ENCODE results near the gene CBLB.

Gene CBLB

GRCh38 chr3:105676621-105677300, 192.1 kb downstream of the CBLB start:
- no peak for DNase-seq

DNA sequence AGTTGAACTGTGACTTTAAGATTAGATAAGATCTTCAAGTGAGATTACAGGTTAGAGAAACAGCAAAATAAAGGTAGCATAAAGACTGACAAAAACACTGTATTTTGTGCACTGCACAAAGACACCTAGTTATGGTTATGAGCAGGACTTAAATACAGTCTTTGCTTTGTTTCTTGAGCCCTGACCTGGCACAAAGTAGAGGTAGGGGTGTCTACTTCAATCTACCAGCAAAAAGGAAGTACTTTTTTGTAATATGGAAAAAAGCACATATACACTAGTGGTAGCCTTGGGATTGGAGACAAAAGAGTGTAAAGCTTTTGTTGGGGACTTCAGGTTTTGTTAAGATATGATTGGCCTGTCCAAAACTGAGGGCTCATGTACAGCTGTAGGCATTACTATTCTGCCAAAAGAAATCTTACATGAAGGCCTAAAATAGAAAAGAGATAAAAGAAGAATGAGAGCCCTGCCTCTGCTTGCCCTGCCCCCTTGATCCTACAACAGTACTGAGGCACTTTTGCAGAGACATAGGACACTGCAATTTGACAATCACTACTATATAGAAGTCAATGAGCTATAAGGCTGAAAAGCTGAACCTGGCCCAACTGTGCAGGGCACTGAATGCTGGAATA, 194.3 kb downstream of the CBLB start:
- no peak for DNase-seq

DNA sequence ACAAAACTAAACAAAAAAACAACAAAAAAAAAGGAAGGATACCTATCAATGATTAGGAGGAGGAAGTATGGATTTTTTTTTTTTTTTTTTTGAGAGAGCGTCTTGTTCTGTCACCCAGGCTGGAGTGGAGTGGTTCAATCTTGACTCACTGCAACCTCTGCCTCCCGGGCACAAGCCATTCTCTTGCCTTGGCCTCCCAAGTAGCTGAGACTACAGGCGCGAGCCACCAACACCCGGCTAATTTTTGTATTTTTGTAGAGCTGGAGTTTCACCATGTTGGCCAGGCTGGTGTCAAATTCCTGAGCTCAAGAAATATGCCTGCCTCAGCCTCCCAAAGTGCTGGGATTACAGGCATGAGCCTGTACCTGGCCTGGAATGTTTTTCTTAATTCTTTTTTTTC, 195.8 kb downstream of the CBLB start:
- no peak for DNase-seq

- DNase-seq = no peak
Measured at GRCh38 chr3:105662306-105662705, 206.5 kb downstream of the CBLB start.

DNA sequence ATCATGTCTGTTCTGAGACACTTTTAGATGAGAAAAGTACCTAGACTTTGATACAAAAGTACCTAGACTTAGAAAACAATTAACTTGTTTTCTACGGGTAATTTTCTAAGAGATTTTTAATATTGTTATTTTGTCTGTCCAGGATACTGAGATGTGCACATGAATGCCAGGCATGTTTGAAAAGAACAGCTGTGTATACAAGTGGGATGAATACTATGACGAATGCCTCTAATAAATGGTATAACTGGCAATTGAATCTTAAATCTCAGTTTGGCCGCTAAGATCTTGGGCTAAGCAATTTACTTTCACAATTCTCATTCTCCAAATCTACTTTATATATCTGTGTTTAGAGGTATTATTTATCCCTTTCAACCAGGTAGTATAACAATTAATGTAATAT, 207.4 kb downstream of the CBLB start:
- DNase-seq = no peak

- DNase-seq = no peak
Measured at GRCh38 chr3:105656651-105657504, 211.9 kb downstream of the CBLB start.

GRCh38 chr3:105653868-105654267, 214.9 kb downstream of the CBLB start:
- no peak for DNase-seq

DNA sequence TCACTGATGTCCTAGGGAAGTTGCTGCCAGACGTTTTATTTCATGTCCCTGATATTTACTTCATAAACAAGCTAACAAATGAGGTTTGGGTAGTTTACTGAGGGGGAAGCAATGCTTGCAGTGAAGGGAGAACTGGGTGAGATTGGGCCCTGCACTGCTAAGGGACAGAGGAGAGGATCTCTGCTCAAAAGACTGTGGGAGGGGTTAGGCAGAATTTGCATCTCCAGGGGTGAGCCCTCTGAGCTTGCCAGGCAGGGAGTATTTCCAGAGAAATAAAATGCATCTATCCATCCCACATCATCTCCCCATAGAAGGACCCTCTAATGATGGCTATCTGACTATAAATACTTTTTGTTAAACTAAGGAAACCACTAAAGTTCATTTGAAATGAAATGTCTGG, 215.6 kb downstream of the CBLB start:
- DNase-seq = no peak

DNA sequence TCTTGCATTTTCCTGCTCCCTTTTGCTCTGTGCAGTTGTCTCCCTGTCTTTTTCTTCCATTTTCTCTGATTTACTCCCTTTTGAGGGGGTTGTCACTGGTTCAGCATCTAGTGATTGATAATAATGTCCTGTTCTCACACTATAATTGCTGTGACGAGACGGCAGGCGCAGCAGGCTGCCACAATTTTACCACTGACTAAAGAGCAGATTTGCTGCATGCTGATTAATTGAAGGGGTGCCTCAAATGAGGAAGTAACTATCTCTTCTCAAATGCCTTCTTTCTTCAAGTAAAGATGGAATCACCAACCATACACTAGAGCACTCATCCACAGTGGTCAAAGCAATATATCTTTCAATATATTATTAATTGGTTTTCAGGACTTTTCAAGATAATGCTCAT, 219.3 kb downstream of the CBLB start:
- DNase-seq = no peak

GRCh38 chr3:105647047-105647446, 221.8 kb downstream of the CBLB start:
- no peak for DNase-seq

DNA sequence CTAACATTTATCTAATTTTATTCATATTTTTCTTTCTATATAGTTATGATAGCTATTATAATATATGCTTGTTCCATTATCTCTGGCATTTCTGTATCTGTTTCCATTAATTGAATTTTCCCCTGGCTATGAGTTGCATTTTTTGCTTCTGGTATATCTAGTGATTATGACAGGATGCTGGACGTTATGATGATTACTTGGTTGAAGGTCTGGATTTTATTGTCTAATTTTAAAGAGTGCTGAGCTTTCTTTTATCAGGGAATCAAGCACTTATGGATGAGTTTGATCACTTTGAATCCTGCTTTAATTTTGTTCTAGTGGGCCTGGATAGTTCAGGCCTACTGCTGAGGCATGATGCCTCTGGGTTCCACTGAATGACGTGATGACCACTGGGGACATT, 229.7 kb downstream of the CBLB start:
- DNase-seq = no peak

DNA sequence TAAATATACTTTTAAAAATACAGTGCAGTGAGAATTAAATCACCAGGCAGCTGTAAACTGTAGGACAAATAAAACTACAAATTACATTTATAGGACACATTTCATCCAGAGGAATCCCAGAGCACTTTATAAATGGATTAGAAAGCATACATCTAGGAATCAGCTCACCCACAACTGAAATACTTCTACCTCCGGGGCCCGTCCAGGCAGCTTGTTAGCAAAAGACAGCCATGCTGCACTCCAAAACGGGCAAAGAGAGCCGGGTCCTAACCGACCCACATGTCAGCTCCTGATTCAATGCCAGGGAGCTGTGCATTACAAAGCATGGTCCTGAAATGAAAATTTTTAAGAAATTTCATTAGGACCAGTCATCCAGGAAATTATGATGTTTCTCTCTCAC, 234.1 kb downstream of the CBLB start:
- no peak for DNase-seq

- DNase-seq = no peak
Measured at GRCh38 chr3:105629718-105630117, 239.1 kb downstream of the CBLB start.

DNA sequence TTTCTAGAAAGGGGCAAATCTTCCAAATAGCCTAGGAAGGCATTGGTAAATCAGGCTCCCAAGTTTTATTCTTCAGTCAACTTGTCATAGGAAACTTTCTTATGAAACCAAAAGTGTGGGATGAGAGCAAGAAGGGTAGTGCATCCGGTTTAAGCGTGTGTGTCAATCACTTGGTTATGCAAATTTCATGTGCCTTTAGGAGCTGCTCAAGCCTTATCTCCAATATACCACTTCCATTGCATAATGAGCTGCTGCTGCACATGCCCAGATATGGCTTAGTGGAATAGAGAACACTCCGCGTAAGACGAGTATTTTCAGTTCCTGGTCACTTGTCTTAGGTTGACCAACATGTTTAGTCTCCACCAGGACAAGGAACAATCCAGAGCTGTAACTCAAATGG, 242.1 kb downstream of the CBLB start:
- DNase-seq = no peak

- no peak for DNase-seq
Measured at GRCh38 chr3:105622169-105622568, 246.6 kb downstream of the CBLB start.

- DNase-seq = no peak
Measured at GRCh38 chr3:105620236-105620635, 248.6 kb downstream of the CBLB start.

GRCh38 chr3:105619651-105620050, 249.2 kb downstream of the CBLB start:
- no peak for DNase-seq

DNA sequence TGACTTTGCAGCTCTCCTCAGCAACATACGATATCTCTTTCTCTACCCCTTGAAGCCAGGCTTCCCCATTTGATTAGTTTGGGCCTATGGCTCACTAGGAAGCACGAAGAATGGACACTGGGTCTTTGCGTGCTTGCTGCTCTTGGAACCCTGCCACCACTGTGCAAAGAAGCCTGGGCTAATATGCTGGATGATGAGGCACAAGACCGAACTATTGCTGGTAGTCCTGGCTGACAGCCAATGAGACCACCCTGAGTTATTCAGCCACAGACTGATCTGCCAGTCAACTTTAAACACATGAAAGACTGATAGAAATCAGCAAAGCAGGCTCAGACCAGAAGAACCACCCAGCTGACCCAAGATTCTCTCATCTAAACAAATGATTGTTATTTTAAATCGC, 250.3 kb downstream of the CBLB start:
- DNase-seq = no peak

DNA sequence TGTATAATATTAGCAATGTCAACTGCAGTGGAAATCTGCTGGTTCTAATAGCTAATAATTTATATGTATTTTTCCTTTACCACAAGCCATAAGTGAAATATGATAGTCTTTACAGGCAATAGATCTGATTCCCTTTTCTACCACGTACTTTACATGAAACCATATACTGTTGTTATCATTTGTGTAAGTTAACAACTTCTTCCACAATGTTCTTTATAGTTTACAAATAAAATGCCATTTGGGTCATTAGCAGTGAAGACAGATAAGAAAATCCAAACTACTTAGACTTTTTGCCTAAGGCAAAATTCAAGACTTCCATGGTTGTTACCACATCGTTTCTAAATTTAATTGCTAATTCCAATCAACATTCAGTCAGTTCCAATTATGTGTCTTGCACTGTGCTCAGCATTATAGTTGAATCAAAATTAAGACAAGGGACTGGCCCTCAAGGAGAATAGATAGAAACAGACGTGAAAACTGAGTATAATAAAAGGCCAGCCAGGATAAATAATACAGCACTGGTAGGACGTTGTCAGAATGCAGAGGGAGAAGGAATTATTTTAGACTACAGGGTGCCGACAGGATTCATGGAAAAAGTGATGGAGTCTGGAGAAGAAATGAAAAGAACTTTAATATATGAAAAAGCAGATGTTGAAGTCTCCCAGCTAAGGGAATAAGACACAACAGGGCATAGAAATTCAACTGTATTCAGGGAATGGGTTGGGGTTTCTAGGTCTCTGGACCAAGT, 252.3 kb downstream of the CBLB start:
- DNase-seq = no peak

DNA sequence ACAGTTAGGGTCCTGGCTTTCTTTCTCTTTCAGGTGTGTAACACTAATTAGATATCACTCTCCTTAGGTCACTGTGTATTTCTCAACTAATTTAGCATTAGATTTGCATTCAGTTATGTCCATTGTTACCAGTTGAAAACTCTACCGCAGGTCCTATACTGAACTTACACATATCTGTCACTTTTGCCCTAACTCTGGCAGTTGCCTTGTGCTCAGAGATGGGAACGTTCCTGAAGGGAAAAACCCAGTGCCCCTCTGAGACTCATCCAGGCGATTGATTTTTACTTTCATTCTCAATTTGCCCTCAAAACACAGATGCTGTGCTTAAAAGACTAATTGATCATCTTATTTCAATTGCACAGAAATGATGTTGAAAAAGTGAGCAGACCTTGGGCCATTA, 253.0 kb downstream of the CBLB start:
- no peak for DNase-seq

DNA sequence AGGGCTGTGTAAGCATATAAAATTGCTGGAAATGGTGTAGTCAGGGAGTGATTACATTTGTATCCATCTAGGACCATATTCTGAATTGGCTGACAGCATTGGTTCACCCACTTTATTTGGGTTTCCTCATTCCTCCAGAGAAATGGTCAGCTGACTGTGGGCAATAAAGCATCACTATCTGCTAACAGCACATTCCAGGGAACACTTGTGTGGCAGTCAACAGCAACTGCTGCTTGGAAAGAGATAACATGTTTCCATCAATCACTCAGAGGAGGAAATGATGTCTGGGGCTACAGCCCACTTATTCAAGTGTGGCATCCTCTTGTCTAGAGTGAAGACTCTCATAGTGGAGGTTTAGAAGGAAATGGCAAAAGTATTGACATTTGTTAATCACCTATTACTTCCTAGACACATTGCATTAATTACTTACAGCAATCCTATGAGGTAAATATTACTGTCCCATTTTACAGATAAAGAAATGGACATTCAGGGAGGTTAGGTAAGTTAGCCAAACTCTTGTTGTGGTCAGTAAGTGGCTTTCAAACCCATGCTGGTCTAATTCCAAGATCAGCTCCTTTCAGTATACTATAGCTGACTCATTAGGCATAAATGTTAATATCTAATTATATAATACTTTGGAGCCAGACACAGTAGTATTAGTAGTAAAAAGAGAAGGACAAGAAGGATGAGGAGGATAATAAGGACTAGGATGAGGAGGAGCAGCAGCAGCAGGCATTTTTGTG, 254.4 kb downstream of the CBLB start:
- DNase-seq = no peak

GRCh38 chr3:105613120-105613519, 255.7 kb downstream of the CBLB start:
- no peak for DNase-seq

All from NCI-H774 (cell line).